ENCODE results near the gene MACC1.
"Not testable (repeated sequence)": the region's sequence is repeated elsewhere in the genome, so short reads cannot be mapped to it uniquely, and the experiment has no call there.

Gene MACC1

GRCh38 chr7:20122653-20123316 lies 94.4 kb downstream of the MACC1 start:
- not testable (repeated sequence) for DNase-seq

- no peak for DNase-seq
These were observed 95.1 kb downstream of the MACC1 start for GRCh38 chr7:20122073-20122472.

DNA sequence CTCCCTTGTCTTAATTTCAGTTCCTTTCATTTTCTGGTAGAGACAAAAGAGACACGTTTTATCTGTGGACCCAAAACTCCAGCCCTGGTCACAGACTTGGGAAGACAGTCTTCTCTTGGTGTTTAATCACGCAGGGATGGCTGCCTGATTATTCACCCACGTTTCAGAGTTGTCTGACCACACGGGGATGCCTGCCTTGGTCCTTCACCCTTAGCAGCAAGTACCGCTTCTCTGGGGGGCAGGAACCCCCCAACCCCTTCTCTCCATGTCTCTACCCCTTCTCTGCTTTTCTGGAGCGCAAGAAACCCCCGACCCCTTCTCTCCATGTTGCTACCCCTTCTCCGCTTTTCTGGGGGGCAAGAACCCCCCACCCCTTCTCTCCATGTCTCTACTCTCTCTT lies 95.8 kb downstream of the MACC1 start:
- DNase-seq, result no peak

DNA sequence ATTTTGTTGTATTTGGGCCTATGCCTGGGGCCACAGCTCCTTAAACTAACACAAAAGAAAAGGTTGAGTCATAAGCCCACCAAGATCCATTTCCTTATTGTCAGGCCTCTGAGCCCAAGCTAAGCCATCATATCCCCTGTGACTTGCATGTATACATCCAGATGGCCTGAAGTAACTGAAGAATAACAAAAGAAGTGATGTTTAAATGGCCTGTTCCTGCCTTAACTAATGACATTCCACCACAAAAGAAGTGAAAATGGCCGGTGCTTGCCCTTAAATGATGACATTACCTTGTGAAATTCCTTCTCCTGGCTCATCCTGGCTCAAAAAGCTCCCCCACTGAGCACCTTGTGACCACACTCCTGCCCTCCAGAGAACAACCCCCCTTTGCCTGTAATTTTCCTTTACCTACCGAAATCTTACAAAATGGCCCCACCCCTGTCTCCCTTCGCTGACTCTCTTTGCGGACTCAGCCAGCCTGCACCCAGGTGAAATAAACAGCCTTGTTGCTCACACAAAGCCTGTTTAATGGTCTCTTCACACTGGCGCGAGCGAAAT lies 96.5 kb downstream of the MACC1 start:
- not testable (repeated sequence) for DNase-seq

GRCh38 chr7:20116869-20117268 lies 100.3 kb downstream of the MACC1 start:
- no peak for DNase-seq

DNA sequence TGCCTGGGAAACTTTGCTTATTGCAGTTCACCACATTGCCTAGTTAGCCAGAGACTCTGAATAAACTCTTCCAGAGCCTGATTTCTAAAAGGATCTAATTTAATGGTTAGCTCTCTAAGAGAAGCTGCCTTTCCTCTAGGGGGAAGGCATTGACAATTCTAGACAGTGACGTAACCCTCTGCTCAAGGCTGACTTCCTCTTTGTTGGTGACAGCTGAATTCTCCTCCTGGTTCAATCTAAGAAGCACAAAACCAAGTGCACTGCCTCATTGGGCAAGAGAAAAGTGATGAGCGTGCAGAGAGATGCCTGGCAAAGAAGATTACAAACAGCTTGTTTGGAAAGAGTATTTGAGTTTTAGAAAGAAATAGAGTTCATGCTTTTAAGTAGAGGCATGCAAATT lies 102.7 kb downstream of the MACC1 start:
- DNase-seq, result no peak

DNA sequence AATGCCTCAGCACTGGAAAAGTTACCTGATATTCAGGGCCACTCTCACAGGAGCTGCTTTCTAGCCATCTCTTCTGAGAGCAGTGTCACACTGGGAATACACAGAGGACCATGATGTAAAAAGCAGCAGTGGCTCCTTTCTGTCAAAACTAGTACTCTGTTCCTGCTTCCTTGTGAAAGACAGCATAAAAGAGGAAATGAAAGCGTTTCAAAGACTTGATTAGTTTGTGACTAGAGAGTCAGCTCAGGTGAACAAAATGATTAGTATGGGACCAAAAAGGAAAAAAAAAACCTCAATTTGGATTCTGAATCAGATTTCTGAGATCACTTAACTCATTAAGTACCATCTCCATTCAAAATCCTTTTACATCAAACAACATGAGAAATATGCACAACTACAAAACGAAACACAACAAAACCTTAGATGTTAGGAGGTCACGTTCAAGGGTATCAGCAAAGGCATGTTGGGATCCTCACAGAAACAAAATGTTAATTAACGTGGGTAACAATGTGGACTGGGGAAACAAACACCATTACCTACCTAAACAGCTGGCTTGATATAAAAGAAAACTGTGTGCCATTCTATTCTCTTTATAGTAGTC lies 103.7 kb downstream of the MACC1 start:
- no peak for DNase-seq

DNA sequence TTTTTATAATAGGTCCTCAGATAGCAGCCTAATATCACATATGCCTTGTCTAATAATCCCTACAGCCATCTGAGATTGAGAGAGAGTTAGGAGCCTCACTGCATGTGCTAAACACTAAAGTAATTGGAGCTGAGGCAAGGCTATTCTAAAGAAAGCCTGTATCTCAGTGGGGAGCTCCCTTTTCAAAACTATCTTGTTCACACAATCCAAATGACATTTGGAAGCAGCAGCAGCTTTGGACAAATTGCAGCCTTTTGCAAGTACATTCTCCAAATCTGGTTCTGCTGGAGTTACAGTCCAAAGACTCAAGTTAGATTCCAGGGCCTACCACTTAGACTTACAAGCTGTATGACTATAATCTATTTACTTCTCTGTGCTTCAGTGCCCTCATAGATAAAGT lies 104.5 kb downstream of the MACC1 start:
- no peak for DNase-seq

DNA sequence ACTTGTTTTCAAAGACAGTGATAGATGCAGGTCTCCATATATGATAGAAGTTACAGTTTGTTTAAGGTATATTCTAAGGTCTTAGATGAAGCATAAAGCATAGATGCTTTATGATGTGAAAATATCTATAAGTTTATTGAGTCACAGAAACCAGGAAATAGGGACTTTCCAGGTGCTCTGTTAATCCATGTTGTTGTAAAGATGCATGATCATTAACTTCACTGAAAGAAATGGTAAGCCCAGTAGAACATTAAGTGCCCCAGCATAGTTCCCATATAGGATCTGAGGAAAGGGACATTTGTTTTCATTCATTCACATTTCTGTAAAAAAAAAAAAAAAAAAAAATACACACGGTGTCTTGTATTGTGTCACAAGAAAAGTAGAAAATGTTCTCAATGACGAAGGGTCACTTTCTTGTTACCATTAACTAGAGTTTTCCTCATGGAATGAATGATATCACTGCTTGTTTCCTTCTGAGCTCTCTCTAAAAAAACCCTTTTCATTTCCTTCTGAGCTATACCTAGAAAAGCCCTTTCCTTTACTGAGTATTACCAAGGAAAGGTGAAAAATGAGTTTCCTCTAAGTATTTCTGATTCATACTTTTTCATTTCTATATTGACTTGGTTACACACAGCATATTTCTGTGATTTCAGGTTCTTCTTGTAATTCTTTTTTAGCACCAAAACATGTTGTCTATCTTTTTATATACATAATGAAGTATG lies 105.2 kb downstream of the MACC1 start:
- no peak for DNase-seq

- no peak for DNase-seq
These were observed 109.6 kb downstream of the MACC1 start for GRCh38 chr7:20107582-20107981.

DNA sequence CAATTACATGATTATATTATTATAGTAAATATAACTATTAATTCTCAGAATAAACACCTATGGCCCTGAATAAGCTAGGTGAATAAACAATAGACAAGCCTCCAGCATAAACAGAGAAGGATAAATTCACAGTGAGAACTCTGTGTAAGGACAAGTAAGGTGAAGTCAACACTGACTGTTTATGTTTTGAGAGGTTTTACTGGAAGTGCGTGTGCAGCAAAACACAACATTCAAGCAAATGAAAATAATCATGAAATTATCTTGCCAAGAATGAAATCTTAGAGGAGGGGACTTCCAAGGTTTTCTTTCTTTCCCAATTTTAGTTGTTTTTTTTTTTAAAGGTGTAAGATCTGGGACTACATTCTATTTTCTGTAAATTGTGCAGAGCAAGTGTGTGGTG lies 112.5 kb downstream of the MACC1 start:
- no peak for DNase-seq

DNA sequence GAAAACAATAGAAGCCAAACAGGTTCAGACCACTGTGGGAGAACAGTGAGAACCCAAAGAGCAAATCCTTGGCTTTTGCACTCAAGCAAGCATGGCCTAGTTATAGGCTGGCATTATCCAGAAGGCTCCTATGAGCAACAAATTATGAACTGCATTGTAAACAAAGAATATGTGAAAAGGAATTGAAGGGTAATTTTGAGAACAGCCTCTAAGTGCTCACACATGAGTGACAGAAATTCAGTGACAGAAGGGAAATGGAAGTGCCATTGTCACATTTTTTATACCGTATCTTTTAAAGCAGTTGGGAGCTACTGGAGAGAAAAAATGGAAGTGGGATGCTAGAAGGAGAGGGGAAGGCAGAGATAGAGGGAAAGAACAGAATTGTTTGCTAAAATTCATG lies 114.2 kb downstream of the MACC1 start:
- no peak for DNase-seq

DNA sequence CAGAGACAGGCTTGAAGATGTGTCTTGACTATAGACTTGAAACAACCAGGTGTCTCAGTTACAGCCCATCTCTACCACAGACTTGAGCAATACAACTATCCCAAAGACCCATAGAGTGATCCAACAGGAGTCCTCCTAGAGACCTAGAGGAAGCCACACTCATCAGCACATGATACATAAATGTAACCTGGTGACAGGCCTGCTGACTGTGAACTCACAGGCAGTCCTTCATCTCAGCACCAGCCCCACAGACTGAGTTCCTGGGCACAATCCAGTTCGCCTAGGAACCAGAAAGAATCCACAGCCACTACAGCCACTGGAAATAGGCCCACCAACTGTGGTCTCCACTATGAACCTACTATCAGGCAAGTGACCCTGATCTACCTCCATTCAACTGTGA lies 121.3 kb downstream of the MACC1 start:
- no peak for DNase-seq

DNA sequence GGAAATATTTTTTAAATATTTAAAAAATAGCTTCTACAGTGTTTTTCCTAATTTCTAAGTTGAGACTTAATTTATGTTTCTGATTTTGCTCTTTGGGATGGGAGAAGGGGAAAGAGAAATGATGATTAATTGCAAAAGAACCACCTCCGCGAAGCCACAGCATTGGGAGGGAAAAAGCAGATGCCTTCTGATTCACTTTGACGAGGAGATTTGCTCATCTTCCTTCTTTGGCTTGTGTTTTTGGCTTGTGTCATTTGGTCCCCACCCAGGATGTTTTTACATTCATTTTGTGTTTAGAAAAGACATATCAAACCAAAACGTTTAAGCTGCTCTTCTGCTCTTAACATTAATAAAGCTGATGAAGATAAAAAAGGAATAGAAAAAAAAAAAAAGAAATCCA lies 121.7 kb downstream of the MACC1 start:
- no peak for DNase-seq

DNA sequence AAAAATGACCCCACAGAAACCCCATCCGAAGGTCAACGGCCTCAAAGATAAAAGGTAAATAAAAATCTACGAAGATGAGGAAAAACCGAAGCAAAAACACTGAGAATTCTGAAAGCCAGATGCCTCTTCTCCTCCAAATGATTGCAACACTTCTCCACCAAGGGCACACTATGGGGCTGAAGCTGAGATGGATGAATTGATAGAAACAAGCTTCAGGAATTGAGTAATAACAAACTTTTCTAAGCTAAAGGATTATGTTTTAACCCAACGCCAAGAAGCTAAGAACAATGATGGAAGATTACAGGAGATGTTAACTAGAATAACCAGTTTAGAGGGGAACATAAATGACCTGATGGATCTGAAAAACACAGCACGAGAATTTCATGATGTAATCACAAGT lies 127.8 kb downstream of the MACC1 start:
- no peak for DNase-seq

DNA sequence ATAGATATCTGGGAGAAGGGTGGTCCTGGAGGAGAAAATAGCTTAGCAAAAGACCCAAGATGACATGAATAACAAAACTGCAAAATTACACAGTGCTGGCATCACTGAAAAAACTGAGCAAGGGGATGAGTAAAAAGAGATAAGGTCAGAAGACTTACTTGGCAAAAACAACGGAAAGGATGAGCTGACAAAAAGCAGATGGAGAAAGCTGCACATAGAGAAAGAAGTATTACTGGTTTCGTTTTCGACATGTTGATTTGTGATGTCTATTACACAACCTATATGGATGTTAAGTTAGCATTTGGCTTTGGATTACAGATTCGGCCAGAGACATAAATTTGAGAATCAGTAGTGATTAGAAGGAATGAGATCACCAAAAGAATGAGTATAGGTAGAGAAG lies 132.1 kb downstream of the MACC1 start:
- DNase-seq, result no peak

All from right forelimb (tissue), 1 donor.